Heart left ventricle (tissue), 16 donors: ENCODE measurements around the gene ASPSCR1. TPM values are rescaled to one million over a fixed set of nuclear protein-coding genes. Genes with fewer than 3 reads are reported as not detected.
A peak's percentile ranks its signal among the peaks of the same experiment; 100 is the strongest.

Experiments
- ATAC-seq, 4 donors: fragments of 200-7000 bp; cut with Tn5 transposase; one replicate each; pipeline ENCODE4 v1.9.1; 2020 to 2022; ENCODE audit warnings: moderate library complexity in 4 of 4, mild to moderate bottlenecking in 3 of 4, moderate number of reproducible peaks in 1 of 4
- DNase-seq, 5 donors: peaks; one replicate each; pipeline ENCODE4 v3.0.0-alpha.2; 2020
- H3K27ac ChIP-seq, 12 donors: fragments of 200-600 bp; sonication (generic) in 4 of 12; one replicate each; pipeline versions ENCODE4 v1.5.0 to v1.8.0; 2016 to 2022; ENCODE audit warnings: mild to moderate bottlenecking in 2 of 12
- H3K27me3 ChIP-seq, 9 donors: fragments of 200-600 bp; sonication (generic) in 2 of 9; one replicate each; pipeline versions ENCODE4 v1.5.1 to v1.8.0; 2016 to 2022; ENCODE audit warnings: mild to moderate bottlenecking in 3 of 9
- H3K36me3 ChIP-seq, 9 donors: fragments of 200-600 bp; sonication (generic) in 2 of 9; one replicate each; pipeline versions ENCODE4 v1.5.0 to v1.8.0; 2018 to 2022; ENCODE audit warnings: mild to moderate bottlenecking in 2 of 9
- H3K4me1 ChIP-seq, 12 donors: fragments of 200-600 bp; sonication (generic) in 4 of 12; one replicate each; pipeline versions ENCODE4 v1.5.0 to v1.8.0; 2016 to 2022; ENCODE audit warnings: mild to moderate bottlenecking in 3 of 12
- H3K4me3 ChIP-seq, 12 donors: fragments of 200-600 bp; sonication (generic) in 4 of 12; one replicate each; pipeline versions ENCODE4 v1.5.0 to v1.8.0; 2017 to 2022; ENCODE audit warnings: mild to moderate bottlenecking in 9 of 12, moderate library complexity in 4 of 12
- H3K9me3 ChIP-seq, 12 donors: fragments of 200-600 bp; sonication (generic) in 4 of 12; one replicate each; pipeline versions ENCODE4 v1.5.0 to v1.8.0; 2016 to 2022; ENCODE audit warnings: mild to moderate bottlenecking in 1 of 12
- CTCF ChIP-seq, 12 donors: fragments of 200-600 bp; sonication (generic) in 4 of 12; IDR thresholded peaks; one replicate each; pipeline versions ENCODE4 v1.5.0 to v1.8.0; 2018 to 2022; ENCODE audit warnings: antibody characterized with exemption in 12 of 12, mild to moderate bottlenecking in 5 of 12
- POLR2A ChIP-seq, 2 donors: fragments of 450-650 bp; IDR thresholded peaks; one replicate each; pipeline ENCODE4 v1.6.1; 2017; ENCODE audit warnings: antibody characterized with exemption in 2 of 2, mild to moderate bottlenecking in 2 of 2, moderate library complexity in 2 of 2
- WGBS, 4 donors: extraction: QIAGEN DNeasy Blood & Tissue Kit in 2 of 4; methylation state at CpG; one replicate each; pipeline versions ENCODE4 v1.1.5 to v1.1.7; 2013 to 2018; 5-methylcytosine and 5-hydroxymethylcytosine counted together
- intact Hi-C, 10 donors: fragments of 100-400 bp; cut with DNase I; formaldehyde crosslinking; loops; one replicate each; pipeline versions ENCODE4 v1.11.1 to v1.14.2; 2022
- polyA plus RNA-seq, 2 donors: library from polyadenylated mRNA; stranded (reverse); fragments of 200-250 nt; gene quantifications; one replicate each; pipeline ENCODE4 v1.2.3, GENCODE V29; 2013
- total RNA-seq, 9 donors: library from RNA; depleted of rRNA in 2 of 9; stranded (reverse); fragments of >200 nt in 2 of 9; fragmentation: NEBNext Ultra II Directional in 3 of 9; extraction: Animal tissue kit (Norgen Biotek cat#: 25700) in 3 of 9; gene quantifications; one replicate each; pipeline versions ENCODE4 v1.1.0 to v1.2.4, GENCODE V29; 2016 to 2023
- donor health status: ischemic (EF 13 %, LVEDD 7.1; RV severe dilation, severe dysfunction).
- donor health status: healthy with polysubstance abuse.
- donor health status: DM: no; HTN: yes; CAD: no.
- donor health status: DM: no; HTN: no; CAD: no.
- donor health status: ischemic (EF 25% LVEDD 6.9; RV normal size, moderate dysfunction).
- donor health status: ischemic (EF 25% LVEDD 5.7; RV mildly dilated, moderate dysfunction).
- donor health status: healthy.
- donor health status: DM: yes; HTN: yes; CAD: no.
- donor health status: ischemic (EF 35%, LVEDD 5.7; RV mildly dilated, moderate dysfunction).
- donor health status: nonischemic (EF 11% LVEDD 7.7; RV severe dilation, severe dysfunction).
- donor health status: DM: yes; HTN: yes; CAD: no.
- donor health status: PGD.
- donor health status: ischemic (EF 29% LVEDD 5.4; RV normal size, mild dysfunction).
- donor health status: nonischemic (EF 23%, LVEDD 6.1; RV moderate dilation, normal function).

Gene ASPSCR1
- total and polyA plus RNA-seq, 11 donors, result 15.1 to 43.6 (median 22.9) TPM

GRCh38 chr17:82065638-82066303 is 88.3 kb downstream of the ASPSCR1 start, which contains the start of gene DUS1L:
Gene DUS1L, minus strand, starts transcription at chr17:82065804. Its CDS starts 745 bp downstream, at chr17:82065059.
- H3K36me3 ChIP-seq, result peaks cover 0 to 31% (median 18%) of the 10 kb centered on the region in 9 donors
- H3K27ac ChIP-seq, result peak within 1 kb of the TSS; percentile 59 to 93 (median 88)
- WGBS, 4 donors, result 8 to 13% (median 10%) methylated on average over 66 to 88 of the region's 88 CpGs
- peak within 1 kb of the TSS; percentile 78 to 98 (median 93) for H3K4me3 ChIP-seq
- peak; percentile 36 to 84 (median 82) for ATAC-seq
- intact Hi-C loops, result loop anchor here in 2 of 10 donors (2.0 kb wide), 1 partner anchor 33 kb away; the partner anchor contains the start of gene FASN (in 2 of the 2)
- H3K27me3 ChIP-seq, result no peaks in the 10 kb centered on the region
- peak; percentile 63 to 88 (median 72) for DNase-seq
- H3K4me1 ChIP-seq, result peaks cover 0 to 27% (median 19%) of the 10 kb centered on the region in 12 donors
- TF ChIP-seq CTCF (IDR thresholded peaks at IDR 0.05), result no peak
- peak in 1 of 2 donors; percentile 50 for TF ChIP-seq POLR2A (IDR thresholded peaks at IDR 0.05)
- H3K9me3 ChIP-seq, result no peaks in the 10 kb centered on the region

Other genes starting within 250 kb of the ASPSCR1 start
- gene GCGR, start 173.5 kb upstream of the ASPSCR1 start, total RNA-seq, result not detected
- gene GCGR, start 173.5 kb upstream of the ASPSCR1 start, polyA plus RNA-seq, result not detected
- 100 to 1,000 TPM in 5 of 9 donors, 10 to 100 TPM in 4; 74.8 to 134 (median 102) TPM for gene MCRIP1, start 144.3 kb upstream of the ASPSCR1 start, total RNA-seq
- 100 to 1,000 TPM; 159 to 266 TPM for gene MCRIP1, start 144.3 kb upstream of the ASPSCR1 start, polyA plus RNA-seq
- not detected for gene PPP1R27, start 142.6 kb upstream of the ASPSCR1 start, total RNA-seq
- gene PPP1R27, start 142.6 kb upstream of the ASPSCR1 start, polyA plus RNA-seq, result not detected
- 100 to 1,000 TPM; 280 to 763 (median 374) TPM for gene P4HB, start 117.1 kb upstream of the ASPSCR1 start, total RNA-seq
- gene P4HB, start 117.1 kb upstream of the ASPSCR1 start, polyA plus RNA-seq, result 100 to 1,000 TPM; 246 to 584 TPM
- gene ARHGDIA, start 106.3 kb upstream of the ASPSCR1 start, total RNA-seq, result 100 to 1,000 TPM in 6 of 9 donors, 10 to 100 TPM in 3; 81.4 to 268 (median 152) TPM
- gene ARHGDIA, start 106.3 kb upstream of the ASPSCR1 start, polyA plus RNA-seq, result 100 to 1,000 TPM in 1 of 2 donors, 10 to 100 TPM in 1; 81.7 to 296 TPM
- gene ALYREF, start 86.0 kb upstream of the ASPSCR1 start, total RNA-seq, result 10 to 100 TPM; 25.1 to 39.9 (median 32.4) TPM
- gene ALYREF, start 86.0 kb upstream of the ASPSCR1 start, polyA plus RNA-seq, result 10 to 100 TPM in 1 of 2 donors, 1 to 10 TPM in 1; 9.8 to 50.5 TPM
- 100 to 1,000 TPM; 118 to 255 (median 143) TPM for gene ANAPC11, start 85.9 kb upstream of the ASPSCR1 start, total RNA-seq
- gene ANAPC11, start 85.9 kb upstream of the ASPSCR1 start, polyA plus RNA-seq, result 100 to 1,000 TPM; 283 to 329 TPM
- 1 to 10 TPM in 1 of 9 donors, under 1 TPM in 7, not detected in 1; 0.13 to 1.2 (median 0.50) TPM for gene NPB, start 75.4 kb upstream of the ASPSCR1 start, total RNA-seq
- gene NPB, start 75.4 kb upstream of the ASPSCR1 start, polyA plus RNA-seq, result under 1 TPM; 0.29 to 0.61 TPM
- gene PCYT2, start 66.2 kb upstream of the ASPSCR1 start, total RNA-seq, result 10 to 100 TPM; 28.8 to 85.5 (median 46.2) TPM
- 10 to 100 TPM; 60.4 to 64.0 TPM for gene PCYT2, start 66.2 kb upstream of the ASPSCR1 start, polyA plus RNA-seq
- gene SIRT7, start 59.5 kb upstream of the ASPSCR1 start, total RNA-seq, result 10 to 100 TPM in 2 of 9 donors, 1 to 10 TPM in 7; 3.6 to 13.2 (median 6.6) TPM
- gene SIRT7, start 59.5 kb upstream of the ASPSCR1 start, polyA plus RNA-seq, result 10 to 100 TPM in 1 of 2 donors, 1 to 10 TPM in 1; 7.1 to 12.0 TPM
- gene MAFG, start 49.9 kb upstream of the ASPSCR1 start, total RNA-seq, result 10 to 100 TPM; 14.3 to 30.5 (median 18.0) TPM
- gene MAFG, start 49.9 kb upstream of the ASPSCR1 start, polyA plus RNA-seq, result 10 to 100 TPM; 10.2 to 23.6 TPM
- gene PYCR1, start 40.3 kb upstream of the ASPSCR1 start, total RNA-seq, result 10 to 100 TPM in 2 of 9 donors, 1 to 10 TPM in 7; 1.8 to 12.2 (median 5.4) TPM
- 10 to 100 TPM in 1 of 2 donors, 1 to 10 TPM in 1; 3.4 to 30.7 TPM for gene PYCR1, start 40.3 kb upstream of the ASPSCR1 start, polyA plus RNA-seq
- 10 to 100 TPM in 1 of 9 donors, 1 to 10 TPM in 7, under 1 TPM in 1; 0.31 to 11.2 (median 3.9) TPM for gene MYADML2, start 30.4 kb upstream of the ASPSCR1 start, total RNA-seq
- 1 to 10 TPM in 1 of 2 donors, under 1 TPM in 1; 0.19 to 7.4 TPM for gene MYADML2, start 30.4 kb upstream of the ASPSCR1 start, polyA plus RNA-seq
- 1 to 10 TPM in 2 of 9 donors, under 1 TPM in 4, not detected in 3; 0.25 to 1.6 (median 0.54) TPM for gene NOTUM, start 16.4 kb upstream of the ASPSCR1 start, total RNA-seq
- under 1 TPM; 0.53 to 0.80 TPM for gene NOTUM, start 16.4 kb upstream of the ASPSCR1 start, polyA plus RNA-seq
- gene CENPX, start 45.2 kb downstream of the ASPSCR1 start, total RNA-seq, result 10 to 100 TPM; 16.8 to 62.0 (median 23.8) TPM
- gene CENPX, start 45.2 kb downstream of the ASPSCR1 start, polyA plus RNA-seq, result 100 to 1,000 TPM in 1 of 2 donors, 10 to 100 TPM in 1; 37.3 to 126 TPM
- 1 to 10 TPM; 2.9 to 7.5 (median 5.6) TPM for gene LRRC45, start 45.7 kb downstream of the ASPSCR1 start, total RNA-seq
- 1 to 10 TPM; 5.1 to 8.6 TPM for gene LRRC45, start 45.7 kb downstream of the ASPSCR1 start, polyA plus RNA-seq
- 1 to 10 TPM in 7 of 9 donors, under 1 TPM in 2; 0.76 to 2.6 (median 1.5) TPM for gene RAC3, start 54.0 kb downstream of the ASPSCR1 start, total RNA-seq
- 1 to 10 TPM; 1.2 to 2.0 TPM for gene RAC3, start 54.0 kb downstream of the ASPSCR1 start, polyA plus RNA-seq
- gene DCXR, start 60.1 kb downstream of the ASPSCR1 start, total RNA-seq, result 100 to 1,000 TPM; 139 to 312 (median 185) TPM
- 100 to 1,000 TPM; 243 to 246 TPM for gene DCXR, start 60.1 kb downstream of the ASPSCR1 start, polyA plus RNA-seq
- 10 to 100 TPM; 16.4 to 30.6 (median 20.4) TPM for gene RFNG, start 74.2 kb downstream of the ASPSCR1 start, total RNA-seq
- 10 to 100 TPM; 24.0 to 25.8 TPM for gene RFNG, start 74.2 kb downstream of the ASPSCR1 start, polyA plus RNA-seq
- gene GPS1, start 74.3 kb downstream of the ASPSCR1 start, total RNA-seq, result 100 to 1,000 TPM in 2 of 9 donors, 10 to 100 TPM in 7; 76.7 to 151 (median 81.8) TPM
- gene GPS1, start 74.3 kb downstream of the ASPSCR1 start, polyA plus RNA-seq, result 10 to 100 TPM; 95.0 to 97.7 TPM
- 10 to 100 TPM; 41.5 to 84.7 (median 59.4) TPM for gene DUS1L, start 88.2 kb downstream of the ASPSCR1 start, total RNA-seq
- gene DUS1L, start 88.2 kb downstream of the ASPSCR1 start, polyA plus RNA-seq, result 100 to 1,000 TPM in 1 of 2 donors, 10 to 100 TPM in 1; 79.7 to 113 TPM
- 100 to 1,000 TPM in 1 of 9 donors, 10 to 100 TPM in 7, 1 to 10 TPM in 1; 6.9 to 103 (median 18.9) TPM for gene FASN, start 120.6 kb downstream of the ASPSCR1 start, total RNA-seq
- 10 to 100 TPM; 17.5 to 47.5 TPM for gene FASN, start 120.6 kb downstream of the ASPSCR1 start, polyA plus RNA-seq
- 10 to 100 TPM in 5 of 9 donors, 1 to 10 TPM in 4; 4.3 to 17.6 (median 10.7) TPM for gene CCDC57, start 235.2 kb downstream of the ASPSCR1 start, total RNA-seq
- 1 to 10 TPM; 8.7 to 9.5 TPM for gene CCDC57, start 235.2 kb downstream of the ASPSCR1 start, polyA plus RNA-seq